ENCODE measurements around the gene WIPF2. TPM values are rescaled to one million over a fixed set of nuclear protein-coding genes. Genes with fewer than 3 reads are reported as not detected.

The WIPF2 gene
- total RNA-seq, 1 experiment from 2014 or later: 327 TPM

GRCh38 chr17:40323391-40324381 lies 104.6 kb downstream of the WIPF2 start:
- no peaks in the 10 kb centered on the region for H3K9me3 Mint-ChIP-seq (ENCODE audit: low read depth, unreplicated experiment)
- DNase-seq: no peak
- H3K27ac Mint-ChIP-seq (ENCODE audit: unreplicated experiment): peak overlapping the region; percentile 86
- no peaks in the 10 kb centered on the region for H3K27me3 Mint-ChIP-seq (ENCODE audit: unreplicated experiment)
- BruUV-seq (replicated peaks): no TSS peak
- peaks cover 95% of the 10 kb centered on the region for H3K4me1 Mint-ChIP-seq (ENCODE audit: low read depth, unreplicated experiment)
- intact Hi-C loops (cut with micrococcal nuclease; ENCODE audit: unreplicated experiment): no loop called here
- TF ChIP-seq, protein P1, sequence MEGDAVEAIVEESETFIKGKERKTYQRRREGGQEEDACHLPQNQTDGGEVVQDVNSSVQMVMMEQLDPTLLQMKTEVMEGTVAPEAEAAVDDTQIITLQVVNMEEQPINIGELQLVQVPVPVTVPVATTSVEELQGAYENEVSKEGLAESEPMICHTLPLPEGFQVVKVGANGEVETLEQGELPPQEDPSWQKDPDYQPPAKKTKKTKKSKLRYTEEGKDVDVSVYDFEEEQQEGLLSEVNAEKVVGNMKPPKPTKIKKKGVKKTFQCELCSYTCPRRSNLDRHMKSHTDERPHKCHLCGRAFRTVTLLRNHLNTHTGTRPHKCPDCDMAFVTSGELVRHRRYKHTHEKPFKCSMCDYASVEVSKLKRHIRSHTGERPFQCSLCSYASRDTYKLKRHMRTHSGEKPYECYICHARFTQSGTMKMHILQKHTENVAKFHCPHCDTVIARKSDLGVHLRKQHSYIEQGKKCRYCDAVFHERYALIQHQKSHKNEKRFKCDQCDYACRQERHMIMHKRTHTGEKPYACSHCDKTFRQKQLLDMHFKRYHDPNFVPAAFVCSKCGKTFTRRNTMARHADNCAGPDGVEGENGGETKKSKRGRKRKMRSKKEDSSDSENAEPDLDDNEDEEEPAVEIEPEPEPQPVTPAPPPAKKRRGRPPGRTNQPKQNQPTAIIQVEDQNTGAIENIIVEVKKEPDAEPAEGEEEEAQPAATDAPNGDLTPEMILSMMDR (IDR thresholded peaks at IDR 0.05; ENCODE audit: unreplicated experiment): no peak
- peak overlapping the region; percentile 33 for H3K4me3 Mint-ChIP-seq (ENCODE audit: low read depth, unreplicated experiment)
- CTCF ChIA-PET: interaction anchor here (0.5 to 36.5 kb wide), 15 partner anchors 11 to 603 kb away, joined by 3 to 1520 read pairs (median 4); partner anchors contain the start of genes CASC3, GJD3, RARA and WIPF2
- peaks cover 63% of the 10 kb centered on the region for H3K36me3 Mint-ChIP-seq (ENCODE audit: insufficient read depth, unreplicated experiment)

DNA sequence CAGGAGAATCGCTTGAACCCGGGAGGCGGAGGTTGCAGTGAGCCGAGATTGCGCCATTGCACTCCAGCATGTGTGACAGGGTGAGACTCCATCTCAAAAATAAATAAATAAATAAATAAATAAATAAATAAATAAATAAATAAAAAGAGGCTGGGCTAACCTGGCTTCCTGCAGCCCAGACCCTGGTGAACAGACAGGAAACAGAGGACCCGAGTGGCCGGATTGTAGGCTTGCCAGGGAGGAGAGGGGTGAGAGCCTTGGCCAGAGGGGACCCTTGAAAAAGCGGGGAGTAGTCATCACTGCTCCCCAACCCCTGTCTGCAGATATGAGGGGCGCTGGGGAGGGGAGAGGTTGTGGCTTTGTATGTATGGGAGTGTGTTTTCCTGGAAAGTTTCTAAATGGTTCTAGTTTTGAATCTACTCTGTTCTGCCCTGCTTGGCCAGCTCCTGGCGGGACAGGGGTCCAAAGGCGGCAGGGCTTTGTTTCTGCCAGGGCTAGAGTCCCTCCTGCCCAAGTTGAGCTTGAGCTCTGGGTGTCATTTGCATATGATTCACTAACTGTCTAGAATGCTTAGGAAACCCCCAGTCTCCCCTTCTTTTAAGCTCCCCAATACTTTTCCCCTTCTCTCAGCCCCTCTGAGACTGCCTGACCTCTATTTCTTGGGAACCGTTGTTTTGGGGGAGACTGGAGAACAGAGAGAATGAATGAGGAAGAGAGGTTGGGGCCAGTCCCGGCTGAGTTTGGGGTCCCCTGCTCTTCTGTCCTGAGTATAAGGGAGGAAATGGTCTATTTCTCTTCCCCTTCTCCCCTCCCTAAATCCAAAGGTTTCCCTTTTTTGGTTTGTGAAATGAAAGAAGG lies 106.3 kb downstream of the WIPF2 start:
- TF ChIP-seq, protein P1 (IDR thresholded peaks at IDR 0.05; ENCODE audit: unreplicated experiment): no peak
- no TSS peak for BruUV-seq (replicated peaks)
- peaks cover 46% of the 10 kb centered on the region for H3K36me3 Mint-ChIP-seq (ENCODE audit: insufficient read depth, unreplicated experiment)
- H3K4me1 Mint-ChIP-seq (ENCODE audit: low read depth, unreplicated experiment): peaks cover 91% of the 10 kb centered on the region
- peak overlapping the region; percentile 8 for H3K27ac Mint-ChIP-seq (ENCODE audit: unreplicated experiment)
- DNase-seq: no peak
- H3K4me3 Mint-ChIP-seq (ENCODE audit: low read depth, unreplicated experiment): no peak overlapping the region
- intact Hi-C loops (cut with micrococcal nuclease; ENCODE audit: unreplicated experiment): no loop called here
- H3K27me3 Mint-ChIP-seq (ENCODE audit: unreplicated experiment): no peaks in the 10 kb centered on the region
- H3K9me3 Mint-ChIP-seq (ENCODE audit: low read depth, unreplicated experiment): no peaks in the 10 kb centered on the region
- CTCF ChIA-PET: interaction anchor here (0.6 to 36.5 kb wide), 8 partner anchors 13 to 701 kb away, joined by 3 to 1520 read pairs (median 6); partner anchors contain the start of genes GJD3, MSL1 and RARA

DNA sequence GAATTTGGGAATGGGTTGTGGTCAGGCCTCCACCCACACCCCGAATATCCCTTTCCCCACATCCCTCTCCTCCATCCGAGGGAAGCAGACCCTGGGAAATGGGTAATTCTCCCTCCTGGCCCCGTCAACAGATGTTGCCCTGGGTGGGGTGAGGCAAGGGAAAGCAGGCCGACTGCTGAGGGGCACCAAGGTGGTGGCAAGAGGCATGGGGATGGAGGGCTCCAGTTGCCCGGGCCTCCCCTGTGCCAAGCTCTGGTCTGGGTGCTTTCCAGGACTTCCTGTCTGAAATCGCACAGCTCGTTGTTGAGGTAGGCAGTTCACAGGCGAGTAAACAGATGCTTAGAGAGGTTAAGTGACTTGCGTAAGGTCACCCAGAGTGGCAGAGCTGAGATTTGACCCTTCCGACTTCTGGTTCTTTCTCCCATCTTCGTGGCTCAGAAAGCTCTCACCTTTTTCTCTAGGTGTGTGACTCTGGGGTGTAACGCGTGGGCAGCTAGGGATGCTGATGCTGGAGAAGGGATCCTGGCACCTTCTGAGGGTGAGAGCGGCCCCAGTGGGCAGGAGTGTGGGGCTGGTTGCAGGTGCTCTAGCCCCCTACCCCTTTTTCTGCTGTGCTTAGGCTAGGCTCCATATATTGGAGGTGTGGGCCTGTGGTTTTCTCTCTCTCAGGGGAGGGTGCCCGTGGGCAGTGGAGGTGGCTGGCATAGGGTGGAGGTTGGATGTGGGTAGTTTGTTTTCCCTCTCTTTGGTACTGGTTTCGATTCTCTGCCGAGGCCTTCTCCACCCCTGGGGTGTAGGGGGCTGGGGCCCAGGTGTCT lies 107.1 kb downstream of the WIPF2 start:
- DNase-seq: no peak
- BruUV-seq (replicated peaks): no TSS peak
- intact Hi-C loops (cut with micrococcal nuclease; ENCODE audit: unreplicated experiment): no loop called here
- Mint-ChIP-seq H3K27ac (ENCODE audit: unreplicated experiment) (peak overlapping the region; percentile 8), H3K36me3 (ENCODE audit: insufficient read depth, unreplicated experiment) (peaks cover 43% of the 10 kb centered on the region), H3K27me3 (ENCODE audit: unreplicated experiment) (no peaks in the 10 kb centered on the region), H3K9me3 (ENCODE audit: low read depth, unreplicated experiment) (no peaks in the 10 kb centered on the region), H3K4me1 (ENCODE audit: low read depth, unreplicated experiment) (peaks cover 93% of the 10 kb centered on the region), H3K4me3 (ENCODE audit: low read depth, unreplicated experiment) (no peak overlapping the region)
- TF ChIP-seq, protein P1 (IDR thresholded peaks at IDR 0.05; ENCODE audit: unreplicated experiment): no peak
- CTCF ChIA-PET: interaction anchor here (0.6 to 36.5 kb wide), 9 partner anchors 14 to 702 kb away, joined by 3 to 1520 read pairs (median 4); partner anchors contain the start of genes GJD3, MSL1 and RARA
